Measurements from ENCODE around the gene WNK3. TPM values are rescaled to one million over a fixed set of nuclear protein-coding genes. Genes with fewer than 3 reads are reported as not detected.

WNK3 gene
- polyA plus RNA-seq, 1 of the 3 experiments (the other 2 are of a cell fraction): 0.54 TPM

GRCh38 chrX:54213603-54214002 lies 144.2 kb downstream of the WNK3 start (continued):
- TF ChIP-seq RXRA (IDR thresholded peaks at IDR 0.05; ENCODE audit: borderline replicate concordance, low read depth): no peak
- TF ChIP-seq GABPA (IDR thresholded peaks at IDR 0.05; ENCODE audit: low read depth): no peak
- TF ChIP-seq FOXM1 (IDR thresholded peaks at IDR 0.05; ENCODE audit: low read depth): no peak
- no peak for TF ChIP-seq YY1 (IDR thresholded peaks at IDR 0.05; ENCODE audit: low read depth)

DNA sequence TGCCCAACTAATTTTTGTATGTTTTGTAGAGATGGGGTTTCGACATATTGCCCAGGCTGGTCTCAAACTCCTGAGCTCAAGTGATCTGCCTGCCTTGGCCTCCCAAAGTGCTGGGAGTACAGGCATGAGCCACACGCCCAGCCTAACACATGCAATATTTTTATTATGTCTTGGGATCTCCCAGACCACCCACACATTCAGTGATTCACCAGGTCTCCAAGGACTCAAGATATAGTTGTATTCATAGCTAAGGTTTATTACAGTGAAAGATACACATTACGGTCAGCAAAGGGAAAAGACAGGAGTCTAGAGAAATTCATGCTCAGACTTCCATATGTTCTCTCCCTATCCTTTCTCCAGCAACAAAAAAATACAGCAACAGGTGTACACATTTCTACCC lies 149.3 kb downstream of the WNK3 start:
- ChIA-PET CTCF (no interaction called here), POLR2A (no interaction called here)
- H2AFZ ChIP-seq (ENCODE audit: low read depth): no peak overlapping the region
- TF ChIP-seq ZBTB33 (IDR thresholded peaks at IDR 0.05; ENCODE audit: borderline replicate concordance, low read depth) (no peak), FOXM1 (IDR thresholded peaks at IDR 0.05; ENCODE audit: low read depth) (no peak), USF1 (IDR thresholded peaks at IDR 0.05; ENCODE audit: borderline replicate concordance, low read depth) (no peak), ELF1 (IDR thresholded peaks at IDR 0.05) (no peak), SMC3 (IDR thresholded peaks at IDR 0.05; ENCODE audit: low read depth, low read length) (no peak), JUND (IDR thresholded peaks at IDR 0.05) (no peak), REST (IDR thresholded peaks at IDR 0.05; ENCODE audit: low read depth, low read length) (no peak), POLR2AphosphoS5 (IDR thresholded peaks at IDR 0.05; ENCODE audit: low read depth, low read length) (no peak), EP300 (IDR thresholded peaks at IDR 0.05; ENCODE audit: borderline replicate concordance in 1 of 2, low read depth in 1 of 2, low read length in 1 of 2) (no peak), TEAD4 (IDR thresholded peaks at IDR 0.05; ENCODE audit: borderline replicate concordance, insufficient read depth) (no peak), MEF2A (IDR thresholded peaks at IDR 0.05; ENCODE audit: borderline replicate concordance, low read depth) (no peak)
- TF ChIP-seq, protein P1, sequence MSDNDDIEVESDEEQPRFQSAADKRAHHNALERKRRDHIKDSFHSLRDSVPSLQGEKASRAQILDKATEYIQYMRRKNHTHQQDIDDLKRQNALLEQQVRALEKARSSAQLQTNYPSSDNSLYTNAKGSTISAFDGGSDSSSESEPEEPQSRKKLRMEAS (IDR thresholded peaks at IDR 0.05; ENCODE audit: low read depth): no peak
- H3K9ac ChIP-seq: no peak overlapping the region
- no peaks in the 10 kb centered on the region for H3F3A ChIP-seq (replicated peaks; ENCODE audit: insufficient read depth)
- H3K79me2 ChIP-seq (ENCODE audit: insufficient read depth): no peaks in the 10 kb centered on the region
- no peaks in the 10 kb centered on the region for H4K20me1 ChIP-seq (ENCODE audit: insufficient read depth)
- no peaks in the 10 kb centered on the region for H3K9me3 ChIP-seq
- H3K36me3 ChIP-seq (replicated peaks in 1 of 2; ENCODE audit: control insufficient read depth in 1 of 2, insufficient read depth in 2 of 2, low read length in 1 of 2): no peaks in the 10 kb centered on the region
- no peaks in the 10 kb centered on the region for H3K4me1 ChIP-seq (ENCODE audit: control insufficient read depth in 1 of 2, insufficient read depth in 2 of 2, low read depth in 1 of 2, low read length in 1 of 2)
- H3K4me3 ChIP-seq (ENCODE audit: low read depth in 2 of 2, low read length in 1 of 2): no peak overlapping the region
- no peak overlapping the region for H3K4me2 ChIP-seq
- no peaks in the 10 kb centered on the region for H3K27me3 ChIP-seq (ENCODE audit: insufficient read depth)
- no peaks in the 10 kb centered on the region for H3K9me2 ChIP-seq
- DNase-seq: no peak
- WGBS (ENCODE audit: low lambda C conversion rate): 36% methylated on average over 3 of the region's 3 CpGs
- H3K27ac ChIP-seq (ENCODE audit: low read depth in 2 of 2, low read length in 1 of 2): no peak overlapping the region
